Measurements from ENCODE around the gene KCND3. TPM values are rescaled to one million over a fixed set of nuclear protein-coding genes. Genes with fewer than 3 reads are reported as not detected.

Gene KCND3
- total RNA-seq, 4 donors from 2014 or later = 1.4 to 3.5 (median 3.0) TPM

DNA sequence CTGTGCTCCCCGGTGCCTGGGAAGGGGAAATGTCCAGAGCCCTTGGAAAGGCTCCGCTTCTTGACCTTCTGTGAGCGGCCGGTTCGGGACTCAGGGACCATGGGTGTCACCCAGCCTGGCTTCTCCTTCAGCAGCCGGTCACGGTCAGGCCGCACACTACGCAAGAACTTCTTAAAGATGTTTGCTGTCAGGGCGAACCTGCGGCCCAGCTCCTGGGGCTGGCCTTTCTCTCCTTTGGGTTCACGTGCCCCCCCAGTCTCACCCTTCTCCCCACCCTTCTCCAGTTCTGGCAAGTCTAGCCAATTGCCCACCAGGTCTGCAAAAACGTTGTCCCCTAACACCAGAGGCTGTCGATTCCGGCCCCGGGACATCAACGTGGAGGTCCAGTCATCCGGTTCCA, 262.4 kb downstream of the KCND3 start:
- Histone ChIP-seq H3K9me3 (no peaks in the 10 kb centered on the region), H3K27ac (no peak overlapping the region), H3K36me3 (no peaks in the 10 kb centered on the region), H3K4me1 (peaks cover 0 to 10% (median 3%) of the 10 kb centered on the region in 4 donors), H3K4me3 (no peak overlapping the region), H3K27me3 (no peaks in the 10 kb centered on the region)
- intact Hi-C loops (cut with DNase I; ENCODE audit: low total_unique reads) (no loop called here), in situ Hi-C loops (cut with MboI; ENCODE audit: low pct_ligation_motif_present in 1 of 4, low pct_unique_long_range_greater_than_20kb in 1 of 4, low sequenced_read_pairs in 3 of 4) (loop anchor here in 1 of 4 donors (25.0 kb wide), 1 partner anchor 240 kb away; no protein-coding TSS in a partner anchor)
- 92% methylated on average over 18 of the region's 18 CpGs; no CpG with 5 or more reads in 1 of the 2 donors for WGBS, 2 donors (ENCODE audit: low coverage in 1 of 2)
- TF ChIP-seq POLR2AphosphoS5 (IDR thresholded peaks at IDR 0.05) (no peak), EP300 (IDR thresholded peaks at IDR 0.05; ENCODE audit: low read depth) (no peak), POLR2A (IDR thresholded peaks at IDR 0.05) (no peak)
- TF ChIP-seq, protein P1, sequence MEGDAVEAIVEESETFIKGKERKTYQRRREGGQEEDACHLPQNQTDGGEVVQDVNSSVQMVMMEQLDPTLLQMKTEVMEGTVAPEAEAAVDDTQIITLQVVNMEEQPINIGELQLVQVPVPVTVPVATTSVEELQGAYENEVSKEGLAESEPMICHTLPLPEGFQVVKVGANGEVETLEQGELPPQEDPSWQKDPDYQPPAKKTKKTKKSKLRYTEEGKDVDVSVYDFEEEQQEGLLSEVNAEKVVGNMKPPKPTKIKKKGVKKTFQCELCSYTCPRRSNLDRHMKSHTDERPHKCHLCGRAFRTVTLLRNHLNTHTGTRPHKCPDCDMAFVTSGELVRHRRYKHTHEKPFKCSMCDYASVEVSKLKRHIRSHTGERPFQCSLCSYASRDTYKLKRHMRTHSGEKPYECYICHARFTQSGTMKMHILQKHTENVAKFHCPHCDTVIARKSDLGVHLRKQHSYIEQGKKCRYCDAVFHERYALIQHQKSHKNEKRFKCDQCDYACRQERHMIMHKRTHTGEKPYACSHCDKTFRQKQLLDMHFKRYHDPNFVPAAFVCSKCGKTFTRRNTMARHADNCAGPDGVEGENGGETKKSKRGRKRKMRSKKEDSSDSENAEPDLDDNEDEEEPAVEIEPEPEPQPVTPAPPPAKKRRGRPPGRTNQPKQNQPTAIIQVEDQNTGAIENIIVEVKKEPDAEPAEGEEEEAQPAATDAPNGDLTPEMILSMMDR (IDR thresholded peaks at IDR 0.05) = no peak
- DNase-seq = no peak

DNA sequence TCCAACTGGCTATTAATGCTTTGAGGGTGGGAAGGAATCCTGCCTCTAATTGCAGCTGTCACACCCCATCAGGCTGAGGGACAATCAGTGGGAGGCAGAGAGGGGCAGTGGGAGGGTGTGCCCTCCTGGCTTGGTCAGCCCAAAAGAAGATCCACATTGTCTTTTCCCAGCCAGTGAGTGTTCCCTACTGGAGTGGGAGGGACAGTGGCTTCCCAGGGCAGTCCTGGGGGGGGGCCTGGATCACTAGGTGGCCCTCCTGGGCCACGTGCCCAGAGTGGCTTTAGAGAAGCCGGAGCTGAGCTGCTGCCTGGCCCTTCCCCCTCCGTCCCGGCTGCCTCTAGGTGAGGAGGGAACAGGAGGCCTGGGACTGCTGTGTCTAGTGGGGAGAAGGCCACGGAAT, 264.3 kb downstream of the KCND3 start:
- Histone ChIP-seq H3K4me3 (no peak overlapping the region), H3K4me1 (peaks cover 0 to 23% (median 9%) of the 10 kb centered on the region in 4 donors), H3K27ac (no peak overlapping the region), H3K36me3 (no peaks in the 10 kb centered on the region), H3K9me3 (no peaks in the 10 kb centered on the region), H3K27me3 (no peaks in the 10 kb centered on the region)
- DNase-seq = no peak
- no peak for TF ChIP-seq EP300 (IDR thresholded peaks at IDR 0.05; ENCODE audit: low read depth)
- in situ Hi-C loops (cut with MboI; ENCODE audit: low pct_ligation_motif_present in 1 of 4, low pct_unique_long_range_greater_than_20kb in 1 of 4, low sequenced_read_pairs in 3 of 4) (loop anchor here in 1 of 4 donors (25.0 kb wide), 1 partner anchor 238 kb away; no protein-coding TSS in a partner anchor), intact Hi-C loops (cut with DNase I; ENCODE audit: low total_unique reads) (no loop called here)
- 57% methylated on average over 5 of the region's 5 CpGs; no CpG with 5 or more reads in 1 of the 2 donors for WGBS, 2 donors (ENCODE audit: low coverage in 1 of 2)

DNA sequence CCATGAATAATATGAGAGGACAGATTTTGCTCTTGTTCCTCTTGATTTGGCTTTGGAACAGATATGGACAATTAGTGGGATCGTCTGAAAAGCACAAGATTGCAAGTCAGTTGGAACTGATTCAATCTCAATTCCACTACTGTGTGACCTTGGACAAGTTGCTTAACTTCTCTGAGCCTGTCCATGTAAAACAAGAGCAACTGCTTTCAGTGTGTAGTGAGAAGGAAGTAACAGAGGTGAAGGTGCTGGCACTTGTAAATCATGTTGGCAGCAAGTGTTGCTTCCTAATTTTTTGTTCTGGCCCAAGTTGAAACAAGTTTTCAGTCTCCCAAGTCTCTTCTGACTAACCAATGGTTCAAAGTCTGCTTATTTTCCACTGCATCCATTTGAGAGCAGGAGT, 265.6 kb downstream of the KCND3 start:
- TF ChIP-seq, protein P1 (IDR thresholded peaks at IDR 0.05) = no peak
- no peak for TF ChIP-seq EP300 (IDR thresholded peaks at IDR 0.05; ENCODE audit: low read depth)
- TF ChIP-seq POLR2A (IDR thresholded peaks at IDR 0.05) = no peak
- no peak for TF ChIP-seq POLR2AphosphoS5 (IDR thresholded peaks at IDR 0.05)
- Histone ChIP-seq H3K4me1 (peaks cover 0 to 27% (median 9%) of the 10 kb centered on the region in 4 donors), H3K36me3 (no peaks in the 10 kb centered on the region), H3K27ac (no peak overlapping the region), H3K9me3 (no peaks in the 10 kb centered on the region), H3K27me3 (no peaks in the 10 kb centered on the region), H3K4me3 (no peak overlapping the region)
- in situ Hi-C loops (cut with MboI; ENCODE audit: low pct_ligation_motif_present in 1 of 4, low pct_unique_long_range_greater_than_20kb in 1 of 4, low sequenced_read_pairs in 3 of 4) = no loop called here
- intact Hi-C loops (cut with DNase I; ENCODE audit: low total_unique reads) = no loop called here
- WGBS, 2 donors (ENCODE audit: low coverage in 1 of 2) = 48% methylated on average over 1 of the region's 1 CpG; no CpG with 5 or more reads in 1 of the 2 donors
- no peak for DNase-seq

DNA sequence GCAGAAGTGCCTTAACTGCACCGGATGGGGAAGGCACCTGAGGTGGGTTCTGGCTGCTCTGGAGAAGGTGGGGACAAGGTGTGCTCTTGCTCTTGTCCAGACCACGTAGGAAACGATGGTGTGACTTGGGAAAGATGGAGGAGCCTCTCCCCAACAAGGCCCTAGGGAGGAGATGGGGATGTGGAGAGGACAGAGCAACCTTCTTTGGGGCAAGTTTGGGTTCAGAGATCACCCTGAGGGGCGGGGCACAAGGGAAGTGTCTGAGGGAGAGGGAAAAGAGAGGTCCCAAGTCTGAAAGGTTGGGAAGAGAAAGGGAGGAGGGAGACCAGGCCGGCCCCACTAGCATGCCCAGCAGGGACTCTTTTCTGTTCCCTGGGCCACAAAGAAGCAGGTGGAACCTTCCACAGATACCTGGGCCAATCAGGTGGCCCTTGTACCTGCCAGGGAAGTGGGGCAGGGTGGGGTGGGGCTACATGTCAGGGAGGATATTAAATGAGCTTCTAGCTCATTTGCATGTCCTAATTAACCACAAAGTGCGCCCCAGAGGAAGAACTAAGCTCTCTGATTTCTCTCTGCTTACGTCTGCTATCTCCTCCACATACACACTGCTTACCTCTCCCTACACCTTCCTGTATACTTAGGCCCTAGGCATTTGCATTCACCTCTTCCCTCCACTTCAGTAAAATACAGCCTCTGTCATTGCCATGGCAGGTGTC, 266.2 kb downstream of the KCND3 start:
- Histone ChIP-seq H3K27me3 (no peaks in the 10 kb centered on the region), H3K36me3 (no peaks in the 10 kb centered on the region), H3K27ac (no peak overlapping the region), H3K4me3 (no peak overlapping the region), H3K4me1 (peaks cover 0 to 27% (median 9%) of the 10 kb centered on the region in 4 donors), H3K9me3 (no peaks in the 10 kb centered on the region)
- in situ Hi-C loops (cut with MboI; ENCODE audit: low pct_ligation_motif_present in 1 of 4, low pct_unique_long_range_greater_than_20kb in 1 of 4, low sequenced_read_pairs in 3 of 4) (no loop called here), intact Hi-C loops (cut with DNase I; ENCODE audit: low total_unique reads) (no loop called here)
- WGBS, 2 donors (ENCODE audit: low coverage in 1 of 2) = 75% methylated on average over 7 of the region's 7 CpGs; no CpG with 5 or more reads in 1 of the 2 donors
- no peak for DNase-seq
- no peak for TF ChIP-seq EP300 (IDR thresholded peaks at IDR 0.05; ENCODE audit: low read depth)
- TF ChIP-seq, protein P1 (IDR thresholded peaks at IDR 0.05) = no peak
- TF ChIP-seq POLR2AphosphoS5 (IDR thresholded peaks at IDR 0.05) = no peak
- no peak for TF ChIP-seq POLR2A (IDR thresholded peaks at IDR 0.05)
